Measurements from ENCODE around the gene VPS37B.

Gene VPS37B

GRCh38 chr12:122888232-122888752 is 7.6 kb downstream of the VPS37B start:
- H3K4me1 ChIP-seq (ENCODE audit: insufficient read depth, low read length): peaks cover 31% of the 10 kb centered on the region
- H3K27ac ChIP-seq (ENCODE audit: low read length): no peak overlapping the region
- no peaks in the 10 kb centered on the region for H3K9me3 ChIP-seq (ENCODE audit: insufficient read depth, low read depth, low read length)
- H3K4me3 ChIP-seq (ENCODE audit: low read length): no peak overlapping the region
- peaks cover 14% of the 10 kb centered on the region; the same call in 1 of the 2 replicates for H3K27me3 ChIP-seq (ENCODE audit: insufficient read depth, low read length)
- H3K36me3 ChIP-seq (ENCODE audit: insufficient read depth, low read depth, low read length): no peaks in the 10 kb centered on the region
- no peak overlapping the region for H3K9ac ChIP-seq (ENCODE audit: low read depth, low read length)

- Histone ChIP-seq H3K27ac (ENCODE audit: low read length) (no peak overlapping the region), H3K9me3 (ENCODE audit: insufficient read depth, low read depth, low read length) (no peaks in the 10 kb centered on the region), H3K36me3 (ENCODE audit: insufficient read depth, low read depth, low read length) (no peaks in the 10 kb centered on the region), H3K27me3 (ENCODE audit: insufficient read depth, low read length) (peaks cover 14% of the 10 kb centered on the region; the same call in 1 of the 2 replicates), H3K4me3 (ENCODE audit: low read length) (no peak overlapping the region), H3K9ac (ENCODE audit: low read depth, low read length) (no peak overlapping the region), H3K4me1 (ENCODE audit: insufficient read depth, low read length) (peaks cover 29% of the 10 kb centered on the region)
Observed at GRCh38 chr12:122887819-122888212, 8.1 kb downstream of the VPS37B start.

GRCh38 chr12:122886851-122887818 is 8.8 kb downstream of the VPS37B start:
- Histone ChIP-seq H3K27ac (ENCODE audit: low read length) (no peak overlapping the region), H3K9ac (ENCODE audit: low read depth, low read length) (no peak overlapping the region), H3K4me3 (ENCODE audit: low read length) (no peak overlapping the region), H3K36me3 (ENCODE audit: insufficient read depth, low read depth, low read length) (no peaks in the 10 kb centered on the region), H3K4me1 (ENCODE audit: insufficient read depth, low read length) (peaks cover 23% of the 10 kb centered on the region), H3K9me3 (ENCODE audit: insufficient read depth, low read depth, low read length) (no peaks in the 10 kb centered on the region), H3K27me3 (ENCODE audit: insufficient read depth, low read length) (peaks cover 16% of the 10 kb centered on the region; the same call in 1 of the 2 replicates)

- H3K4me3 ChIP-seq (ENCODE audit: low read length): no peak overlapping the region
- no peak overlapping the region for H3K9ac ChIP-seq (ENCODE audit: low read depth, low read length)
- no peaks in the 10 kb centered on the region for H3K36me3 ChIP-seq (ENCODE audit: insufficient read depth, low read depth, low read length)
- H3K27me3 ChIP-seq (ENCODE audit: insufficient read depth, low read length): peaks cover 24% of the 10 kb centered on the region
- H3K9me3 ChIP-seq (ENCODE audit: insufficient read depth, low read depth, low read length): no peaks in the 10 kb centered on the region
- no peak overlapping the region for H3K27ac ChIP-seq (ENCODE audit: low read length)
- peaks cover 17% of the 10 kb centered on the region for H3K4me1 ChIP-seq (ENCODE audit: insufficient read depth, low read length)
Observed at GRCh38 chr12:122886161-122886560, 9.8 kb downstream of the VPS37B start.

- no peak overlapping the region for H3K9ac ChIP-seq (ENCODE audit: low read depth, low read length)
- no peaks in the 10 kb centered on the region for H3K9me3 ChIP-seq (ENCODE audit: insufficient read depth, low read depth, low read length)
- no peak overlapping the region for H3K27ac ChIP-seq (ENCODE audit: low read length)
- H3K36me3 ChIP-seq (ENCODE audit: insufficient read depth, low read depth, low read length): no peaks in the 10 kb centered on the region
- H3K4me1 ChIP-seq (ENCODE audit: insufficient read depth, low read length): peaks cover 10% of the 10 kb centered on the region; the same call in 1 of the 2 replicates
- H3K27me3 ChIP-seq (ENCODE audit: insufficient read depth, low read length): peaks cover 37% of the 10 kb centered on the region
- H3K4me3 ChIP-seq (ENCODE audit: low read length): no peak overlapping the region
Observed at GRCh38 chr12:122884860-122885259, 11.1 kb downstream of the VPS37B start.

GRCh38 chr12:122884091-122884826 is 11.7 kb downstream of the VPS37B start:
- Histone ChIP-seq H3K4me3 (ENCODE audit: low read length) (no peak overlapping the region), H3K4me1 (ENCODE audit: insufficient read depth, low read length) (peaks cover 10% of the 10 kb centered on the region; the same call in 1 of the 2 replicates), H3K27me3 (ENCODE audit: insufficient read depth, low read length) (peaks cover 43% of the 10 kb centered on the region), H3K9me3 (ENCODE audit: insufficient read depth, low read depth, low read length) (no peaks in the 10 kb centered on the region), H3K36me3 (ENCODE audit: insufficient read depth, low read depth, low read length) (no peaks in the 10 kb centered on the region), H3K9ac (ENCODE audit: low read depth, low read length) (no peak overlapping the region), H3K27ac (ENCODE audit: low read length) (no peak overlapping the region)

GRCh38 chr12:122882908-122883558 is 12.9 kb downstream of the VPS37B start:
- Histone ChIP-seq H3K4me3 (ENCODE audit: low read length) (no peak overlapping the region), H3K9me3 (ENCODE audit: insufficient read depth, low read depth, low read length) (no peaks in the 10 kb centered on the region), H3K9ac (ENCODE audit: low read depth, low read length) (no peak overlapping the region), H3K27me3 (ENCODE audit: insufficient read depth, low read length) (peaks cover 53% of the 10 kb centered on the region), H3K36me3 (ENCODE audit: insufficient read depth, low read depth, low read length) (no peaks in the 10 kb centered on the region), H3K4me1 (ENCODE audit: insufficient read depth, low read length) (peaks cover 4% of the 10 kb centered on the region; the same call in 1 of the 2 replicates), H3K27ac (ENCODE audit: low read length) (no peak overlapping the region)

GRCh38 chr12:122880668-122881067 is 15.3 kb downstream of the VPS37B start:
- Histone ChIP-seq H3K36me3 (ENCODE audit: insufficient read depth, low read depth, low read length) (no peaks in the 10 kb centered on the region), H3K4me1 (ENCODE audit: insufficient read depth, low read length) (peaks cover 3% of the 10 kb centered on the region; the same call in 1 of the 2 replicates), H3K9me3 (ENCODE audit: insufficient read depth, low read depth, low read length) (no peaks in the 10 kb centered on the region), H3K9ac (ENCODE audit: low read depth, low read length) (no peak overlapping the region), H3K4me3 (ENCODE audit: low read length) (no peak overlapping the region), H3K27me3 (ENCODE audit: insufficient read depth, low read length) (peaks cover 65% of the 10 kb centered on the region), H3K27ac (ENCODE audit: low read length) (no peak overlapping the region)

- peaks cover 70% of the 10 kb centered on the region for H3K27me3 ChIP-seq (ENCODE audit: insufficient read depth, low read length)
Observed at GRCh38 chr12:122880155-122880667, 15.7 kb downstream of the VPS37B start.

GRCh38 chr12:122878780-122879612 is 16.9 kb downstream of the VPS37B start:
- H3K9ac ChIP-seq (ENCODE audit: low read depth, low read length): no peak overlapping the region
- no peak overlapping the region for H3K27ac ChIP-seq (ENCODE audit: low read length)
- H3K27me3 ChIP-seq (ENCODE audit: insufficient read depth, low read length): peaks cover 82% of the 10 kb centered on the region
- H3K9me3 ChIP-seq (ENCODE audit: insufficient read depth, low read depth, low read length): no peaks in the 10 kb centered on the region
- H3K4me3 ChIP-seq (ENCODE audit: low read length): no peak overlapping the region
- peaks cover 12% of the 10 kb centered on the region; the same call in 1 of the 2 replicates for H3K4me1 ChIP-seq (ENCODE audit: insufficient read depth, low read length)
- no peaks in the 10 kb centered on the region for H3K36me3 ChIP-seq (ENCODE audit: insufficient read depth, low read depth, low read length)

More at GRCh38 chr12:122880155-122880667, 15.7 kb downstream of the VPS37B start:
- H3K27ac ChIP-seq (ENCODE audit: low read length): no peak overlapping the region
- no peaks in the 10 kb centered on the region for H3K9me3 ChIP-seq (ENCODE audit: insufficient read depth, low read depth, low read length)
- H3K9ac ChIP-seq (ENCODE audit: low read depth, low read length): no peak overlapping the region
- H3K36me3 ChIP-seq (ENCODE audit: insufficient read depth, low read depth, low read length): no peaks in the 10 kb centered on the region
- H3K4me1 ChIP-seq (ENCODE audit: insufficient read depth, low read length): peaks cover 8% of the 10 kb centered on the region; the same call in 1 of the 2 replicates
- no peak overlapping the region for H3K4me3 ChIP-seq (ENCODE audit: low read length)

Measured in iPS-20b (cell line).